HT1080 (cell line): ENCODE data around the gene PPP1R14B. TPM values are rescaled to one million over a fixed set of nuclear protein-coding genes. Genes with fewer than 3 reads are reported as not detected.

Experiments
- DNase-seq: peaks from one replicate; pipeline ENCODE4 v3.0.0-alpha.2; 2015; ENCODE audit warnings: low read depth
- polyA plus RNA-seq, 2 experiments: library from polyadenylated mRNA; depleted of rRNA; stranded (reverse); fragments of >200 nt; gene quantifications; 2 replicates each; pipeline ENCODE4 v1.2.3, GENCODE V29; 2015
- total RNA-seq: library from RNA; depleted of rRNA; stranded (reverse); fragments of >200 nt; shearing (Covaris generic); gene quantifications from 2 replicates; pipeline ENCODE4 v1.2.3, GENCODE V29; 2014; rRNA removed

The PPP1R14B gene, protein sequence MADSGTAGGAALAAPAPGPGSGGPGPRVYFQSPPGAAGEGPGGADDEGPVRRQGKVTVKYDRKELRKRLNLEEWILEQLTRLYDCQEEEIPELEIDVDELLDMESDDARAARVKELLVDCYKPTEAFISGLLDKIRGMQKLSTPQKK
- total RNA-seq, result 614 and 695 TPM in 2 replicates
- polyA plus RNA-seq (2015; cell fraction: cytosol; rRNA removed), result 327 and 467 TPM in 2 replicates
- polyA plus RNA-seq (2015; cell fraction: nucleus; rRNA removed), result 144 and 150 TPM in 2 replicates

GRCh38 chr11:64246871-64247728 lies at the start of gene PPP1R14B:
TSS of gene PPP1R14B (minus strand) at chr11:64246943. CDS start at chr11:64246673, 270 bp downstream.
- peak; percentile 90 for DNase-seq

DNA sequence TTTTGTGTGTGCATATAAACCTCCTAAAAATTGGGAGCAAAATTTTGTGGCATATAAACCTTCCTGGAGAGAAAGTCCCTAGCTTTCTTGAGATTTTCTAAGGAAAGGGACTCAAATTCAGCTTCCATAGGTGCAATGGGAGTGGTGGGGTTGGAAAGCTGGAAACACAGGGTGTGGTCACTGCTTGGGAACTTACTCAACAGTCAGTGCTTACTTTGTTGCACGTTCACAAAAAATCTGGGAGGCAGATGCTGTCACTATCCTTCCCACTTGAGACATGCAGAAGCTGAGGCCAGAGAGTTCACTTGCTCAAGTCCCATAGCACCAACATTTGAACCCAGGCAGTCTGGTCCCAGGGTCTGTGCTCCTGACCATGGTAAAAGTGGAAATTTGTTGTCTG lies 49.5 kb upstream of the PPP1R14B start:
- no peak for DNase-seq

DNA sequence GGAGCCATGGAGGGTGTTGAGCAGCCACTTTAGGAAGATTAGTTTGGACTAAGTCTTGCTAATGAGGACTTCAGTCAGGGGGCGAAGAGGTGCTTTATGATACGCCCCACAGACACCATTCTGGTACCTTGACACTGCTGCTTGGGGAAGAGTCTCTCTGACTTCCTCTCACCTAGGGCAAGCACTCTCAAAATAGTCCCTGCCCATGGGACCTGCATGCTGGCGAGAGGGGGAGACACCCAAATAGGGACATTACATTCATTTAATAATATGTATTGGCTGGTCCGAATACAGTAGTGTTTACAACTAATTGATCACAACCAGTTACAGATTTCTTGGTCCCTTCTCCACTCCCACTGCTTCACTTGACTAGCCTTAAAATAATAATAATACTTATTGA lies 49.0 kb upstream of the PPP1R14B start:
- no peak for DNase-seq

DNA sequence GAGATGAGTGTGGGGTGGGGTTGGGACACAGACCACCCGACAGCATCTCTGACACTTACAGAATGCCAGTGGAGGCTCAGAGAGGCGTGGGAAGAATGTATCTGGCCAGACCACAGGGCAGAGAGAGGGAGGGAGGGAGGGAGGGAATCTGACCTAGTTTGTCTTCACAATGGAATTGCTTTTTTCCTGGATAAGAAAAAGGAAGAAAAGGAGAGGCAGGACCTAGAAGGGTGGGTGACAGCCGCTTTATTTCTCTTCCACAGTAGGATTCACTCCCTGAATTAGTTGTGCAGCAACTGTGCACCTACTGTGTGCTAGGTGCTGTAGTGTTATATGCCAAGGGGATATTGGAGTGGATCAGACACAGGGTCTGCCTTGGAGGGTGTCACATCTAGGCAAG lies 48.0 kb upstream of the PPP1R14B start:
- DNase-seq, result no peak

DNA sequence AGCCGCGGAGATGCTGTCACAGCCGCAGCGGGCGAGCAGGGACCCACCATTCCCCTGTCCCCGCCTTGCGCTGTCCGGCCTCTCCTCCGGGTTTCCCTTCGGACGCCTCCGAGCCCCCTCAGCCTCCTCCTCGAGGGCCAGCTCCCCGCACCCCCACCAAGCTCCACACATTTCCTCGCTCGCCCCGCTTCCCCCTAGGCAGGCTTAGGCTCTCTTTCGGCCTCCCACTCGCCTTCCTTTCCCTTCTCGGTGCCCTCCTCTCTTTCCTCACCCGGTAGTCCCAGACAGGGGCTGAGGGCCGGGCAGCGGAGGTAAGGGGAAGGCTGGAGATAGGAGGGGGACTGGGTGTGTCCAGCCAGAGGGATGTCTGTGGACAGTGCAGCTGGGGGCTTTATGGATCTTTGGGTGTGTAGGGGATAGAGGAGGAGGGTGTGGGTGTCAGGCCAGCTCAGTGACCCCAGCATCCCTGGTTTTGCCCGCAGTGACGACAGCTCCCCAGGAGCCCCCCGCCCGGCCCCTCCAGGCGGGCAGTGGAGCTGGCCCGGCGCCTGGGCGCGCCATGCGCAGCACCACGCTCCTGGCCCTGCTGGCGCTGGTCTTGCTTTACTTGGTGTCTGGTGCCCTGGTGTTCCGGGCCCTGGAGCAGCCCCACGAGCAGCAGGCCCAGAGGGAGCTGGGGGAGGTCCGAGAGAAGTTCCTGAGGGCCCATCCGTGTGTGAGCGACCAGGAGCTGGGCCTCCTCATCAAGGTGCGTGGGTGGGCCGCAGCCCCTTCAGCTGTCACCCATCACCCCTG lies 45.9 kb upstream of the PPP1R14B start:
- DNase-seq, result no peak

- no peak for DNase-seq
Observed at GRCh38 chr11:64291752-64292459, 45.2 kb upstream of the PPP1R14B start.

- no peak for DNase-seq
Observed at GRCh38 chr11:64291262-64291751, 44.6 kb upstream of the PPP1R14B start, which contains the start of gene KCNK4. TSS of gene KCNK4 (plus strand) at chr11:64291302. CDS start at chr11:64293019, 1,717 bp downstream.

- DNase-seq, result no peak
Observed at GRCh38 chr11:64290352-64291261, 43.9 kb upstream of the PPP1R14B start.

DNA sequence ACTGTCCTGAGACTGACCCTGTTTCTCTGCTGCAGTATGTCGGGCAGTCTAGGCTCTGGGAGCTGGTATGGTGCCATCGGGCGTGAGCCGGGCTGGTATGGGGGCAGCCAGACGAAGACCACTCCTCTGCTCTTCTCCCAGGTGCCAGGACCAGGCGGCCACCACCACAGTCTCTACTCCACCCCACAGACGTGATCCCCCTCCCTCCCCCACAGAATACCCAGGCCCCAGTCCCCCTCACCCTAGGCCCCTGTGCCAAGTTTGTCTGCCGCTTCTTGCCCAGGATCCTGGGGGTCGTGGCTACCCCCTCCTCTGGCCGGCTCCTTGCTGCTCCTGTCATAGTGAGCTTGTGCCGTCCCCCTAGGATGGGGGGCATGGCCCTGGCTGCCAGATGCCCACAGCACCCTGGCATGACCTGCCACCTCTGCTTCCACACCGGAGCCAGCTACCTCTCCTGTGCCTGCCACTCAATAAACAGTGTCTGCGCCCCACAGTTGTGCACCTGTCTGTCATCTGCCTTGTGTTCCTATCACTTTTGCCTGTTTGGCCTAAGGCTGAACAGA lies 42.3 kb upstream of the PPP1R14B start:
- DNase-seq, result no peak

DNA sequence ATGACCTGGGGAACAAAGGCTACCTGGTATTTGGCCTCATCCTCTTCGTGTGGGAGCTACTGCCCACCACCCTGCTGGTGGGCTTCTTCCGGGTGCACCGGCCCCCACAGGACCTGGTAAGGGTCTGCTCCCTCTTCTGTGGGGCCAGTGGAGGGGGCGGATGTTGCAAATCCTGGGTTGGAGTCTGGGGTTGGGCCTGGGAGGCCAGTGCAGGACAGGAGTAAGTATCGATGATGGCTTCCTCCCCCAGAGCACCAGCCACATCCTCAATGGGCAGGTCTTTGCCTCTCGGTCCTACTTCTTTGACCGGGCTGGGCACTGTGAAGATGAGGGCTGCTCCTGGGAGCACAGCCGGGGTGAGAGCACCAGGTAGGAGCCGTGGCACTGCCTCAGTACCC lies 41.6 kb upstream of the PPP1R14B start:
- no peak for DNase-seq

GRCh38 chr11:64287676-64288352 lies 41.1 kb upstream of the PPP1R14B start:
- no peak for DNase-seq

DNA sequence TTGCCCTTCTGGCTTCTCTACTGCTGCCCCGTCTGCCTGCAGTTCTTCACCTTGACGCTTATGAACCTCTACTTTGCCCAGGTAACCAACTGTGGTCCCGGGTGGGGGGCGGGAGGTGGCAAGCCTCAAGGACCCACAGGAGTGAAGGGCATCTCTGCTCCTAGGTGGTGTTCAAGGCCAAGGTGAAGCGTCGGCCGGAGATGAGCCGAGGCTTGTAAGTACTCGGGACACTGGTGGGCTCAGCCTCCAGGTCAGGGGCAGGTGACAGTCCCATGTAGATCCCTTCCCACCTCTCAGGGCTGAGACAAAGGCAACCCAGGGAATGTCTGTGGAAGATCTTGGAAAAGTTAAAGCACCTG lies 40.0 kb upstream of the PPP1R14B start:
- no peak for DNase-seq

DNA sequence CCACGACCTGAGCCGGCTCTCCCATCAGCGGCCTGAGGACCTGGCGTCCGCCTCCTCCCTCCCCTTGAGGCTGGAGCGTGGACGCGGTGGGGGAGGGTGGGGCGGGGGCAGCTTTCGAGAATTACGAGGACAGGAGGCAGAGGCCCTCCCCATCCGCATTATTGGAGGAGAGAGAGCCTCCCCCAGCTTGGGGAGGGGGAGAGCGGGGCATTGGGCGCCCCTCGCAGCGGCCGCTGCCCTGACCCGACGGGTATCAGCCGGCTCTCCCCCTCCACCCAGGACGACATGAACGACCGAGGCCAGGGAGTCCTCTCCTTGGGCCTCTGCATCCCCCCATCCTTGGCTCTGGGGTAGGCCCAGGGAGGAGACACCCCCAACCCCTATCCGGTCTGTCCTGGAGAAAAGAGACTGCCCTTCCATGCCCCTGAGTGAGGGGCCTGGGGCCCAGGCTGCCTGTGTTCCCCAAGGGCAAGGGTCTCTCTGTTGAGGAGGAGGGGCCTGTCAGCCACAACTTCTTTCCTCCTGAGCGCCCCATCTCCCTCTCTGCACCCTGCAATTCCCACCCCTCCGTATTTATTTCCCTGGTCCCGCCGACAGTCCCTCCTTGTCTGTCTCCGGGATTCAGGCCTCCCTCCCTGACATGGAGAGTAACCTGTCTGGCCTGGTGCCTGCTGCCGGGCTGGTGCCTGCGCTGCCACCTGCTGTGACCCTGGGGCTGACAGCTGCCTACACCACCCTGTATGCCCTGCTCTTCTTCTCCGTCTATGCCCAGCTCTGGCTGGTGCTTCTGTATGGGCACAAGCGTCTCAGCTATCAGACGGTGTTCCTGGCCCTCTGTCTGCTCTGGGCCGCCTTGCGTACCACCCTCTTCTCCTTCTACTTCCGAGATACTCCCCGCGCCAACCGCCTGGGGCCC lies 39.4 kb upstream of the PPP1R14B start:
- peak; percentile 40 for DNase-seq

- peak; percentile 69 for DNase-seq
Observed at GRCh38 chr11:64284962-64285884, 38.5 kb upstream of the PPP1R14B start, which contains the start of gene GPR137. TSS of gene GPR137 (plus strand) at chr11:64285848. CDS start at chr11:64286525, 677 bp downstream.

GRCh38 chr11:64284048-64284961 lies 37.6 kb upstream of the PPP1R14B start, which contains the start of gene BAD:
TSS of gene BAD (minus strand) at chr11:64284665. CDS start at chr11:64284368, 297 bp downstream.
- DNase-seq, result peak; percentile 90
